H9 (cell line): ENCODE data around the gene SYNGR2. TPM values are rescaled to one million over a fixed set of nuclear protein-coding genes. Genes with fewer than 3 reads are reported as not detected.
A peak's percentile ranks its signal among the peaks of the same experiment; 100 is the strongest.
"Not testable (repeated sequence)": the region's sequence is repeated elsewhere in the genome, so short reads cannot be mapped to it uniquely, and the experiment has no call there.

Source experiments
- DNase-seq: peaks from one replicate; pipeline ENCODE4 v3.0.0-alpha.2; 2017
- H2AFZ ChIP-seq: one replicate; pipeline ENCODE4 v1.6.1; 2013; ENCODE audit warnings: mild to moderate bottlenecking, low read length, control low read depth, moderate library complexity
- H2AK5ac ChIP-seq: 2 replicates; pipeline ENCODE4 v1.6.1; 2013; ENCODE audit warnings: low read length, control low read depth, mixed read lengths; ENCODE audit not compliant: insufficient read length
- H2BK120ac ChIP-seq: one replicate; pipeline ENCODE4 v1.6.1; 2013; ENCODE audit warnings: low read depth, mild to moderate bottlenecking, low read length, control low read depth, inconsistent platforms; ENCODE audit not compliant: poor library complexity, severe bottlenecking
- H2BK12ac ChIP-seq: 2 replicates; pipeline ENCODE4 v1.6.1; 2013; ENCODE audit warnings: low read length, control low read depth, mixed read lengths, low read depth; ENCODE audit not compliant: insufficient read length
- H2BK15ac ChIP-seq: 2 replicates; pipeline ENCODE4 v1.6.1; 2013; ENCODE audit warnings: low read depth, low read length, control low read depth
- H2BK20ac ChIP-seq: one replicate; pipeline ENCODE4 v1.6.1; 2013; ENCODE audit warnings: low read depth, mild to moderate bottlenecking, low read length, control low read depth, inconsistent platforms; ENCODE audit not compliant: poor library complexity, severe bottlenecking
- H2BK5ac ChIP-seq: 2 replicates; pipeline ENCODE4 v1.6.1; 2013; ENCODE audit warnings: low read length, control low read depth, mixed read lengths; ENCODE audit not compliant: insufficient read length
- H3K14ac ChIP-seq: 2 replicates; pipeline ENCODE4 v1.6.1; 2013; ENCODE audit warnings: low read length, control low read depth; ENCODE audit not compliant: insufficient read depth
- H3K18ac ChIP-seq: 2 replicates; pipeline ENCODE4 v1.6.1; 2013; ENCODE audit warnings: low read depth, mild to moderate bottlenecking, mixed read lengths, low read length, control low read depth; ENCODE audit not compliant: insufficient read length
- H3K23ac ChIP-seq: 2 replicates; pipeline ENCODE4 v1.6.1; 2013; ENCODE audit warnings: low read length, control low read depth, mixed read lengths, low read depth; ENCODE audit not compliant: insufficient read length
- H3K23me2 ChIP-seq: 2 replicates; pipeline ENCODE4 v1.6.1; 2013; ENCODE audit warnings: low read depth, mild to moderate bottlenecking, mixed read lengths, low read length, control low read depth; ENCODE audit not compliant: insufficient read length, poor library complexity, severe bottlenecking
- H3K27ac ChIP-seq: 2 replicates; pipeline ENCODE4 v1.5.1; 2013; ENCODE audit warnings: low read length, control low read depth, mixed read lengths, low read depth; ENCODE audit not compliant: insufficient read length
- H3K27me3 ChIP-seq: 2 replicates; pipeline ENCODE4 v1.6.1; 2013; ENCODE audit warnings: low read length, control low read depth, inconsistent platforms; ENCODE audit not compliant: insufficient read depth
- H3K4ac ChIP-seq: 2 replicates; pipeline ENCODE4 v1.6.1; 2013; ENCODE audit warnings: low read depth, mild to moderate bottlenecking, control low read depth, inconsistent platforms, low read length, moderate library complexity
- H3K4me1 ChIP-seq: 2 replicates; pipeline ENCODE4 v1.6.1; 2013; ENCODE audit warnings: low read length, control low read depth, inconsistent platforms; ENCODE audit not compliant: insufficient read depth
- H3K4me2 ChIP-seq: 2 replicates; pipeline ENCODE4 v1.6.1; 2013; ENCODE audit warnings: low read length, control low read depth, mixed read lengths; ENCODE audit not compliant: insufficient read length, insufficient read depth
- H3K56ac ChIP-seq: 2 replicates; pipeline ENCODE4 v1.6.1; 2013; ENCODE audit warnings: low read depth, mild to moderate bottlenecking, mixed read lengths, low read length, control low read depth; ENCODE audit not compliant: insufficient read length
- H3K79me1 ChIP-seq: 2 replicates; pipeline ENCODE4 v1.6.1; 2013; ENCODE audit warnings: low read depth, mild to moderate bottlenecking, moderate library complexity, low read length, control low read depth, inconsistent platforms; ENCODE audit not compliant: insufficient read depth, poor library complexity, severe bottlenecking
- H3K79me2 ChIP-seq: 2 replicates; pipeline ENCODE4 v1.6.1; 2013; ENCODE audit warnings: low read length, control low read depth, inconsistent platforms; ENCODE audit not compliant: insufficient read depth
- H3K9ac ChIP-seq: 2 replicates; pipeline ENCODE4 v1.6.1; 2013; ENCODE audit warnings: low read length, control low read depth, mixed read lengths; ENCODE audit not compliant: insufficient read length; ENCODE audit errors: extremely low read depth
- H3K9me3 ChIP-seq: one replicate; pipeline ENCODE4 v1.6.1; 2013; ENCODE audit warnings: low read depth, low read length, inconsistent platforms; ENCODE audit not compliant: control insufficient read depth
- H3T11ph ChIP-seq: one replicate; pipeline ENCODE4 v1.6.1; 2013; ENCODE audit warnings: mild to moderate bottlenecking, low read length, control low read depth, inconsistent platforms
- H4K20me1 ChIP-seq: one replicate; pipeline ENCODE4 v1.6.1; 2013; ENCODE audit not compliant: control insufficient read depth, insufficient read length, insufficient read depth
- H4K5ac ChIP-seq: 2 replicates; pipeline ENCODE4 v1.6.1; 2013; ENCODE audit warnings: low read depth, mild to moderate bottlenecking, mixed read lengths, low read length, control low read depth; ENCODE audit not compliant: insufficient read length
- H4K8ac ChIP-seq: replicated peaks from 2 replicates; pipeline ENCODE4 v1.6.1; 2013; ENCODE audit warnings: low read length, control low read depth, mixed read lengths, low read depth; ENCODE audit not compliant: insufficient read length
- H4K91ac ChIP-seq: 2 replicates; pipeline ENCODE4 v1.6.1; 2013; ENCODE audit warnings: low read depth, mild to moderate bottlenecking, moderate library complexity, mixed read lengths, low read length, control low read depth; ENCODE audit not compliant: insufficient read length
- H3K27ac Mint-ChIP-seq, 3 experiments: 2 replicates in 2 of 3; 3 replicates in 1 of 3; pipeline ENCODE4 v1.8.0; 2020 to 2021; ENCODE audit warnings: mixed read lengths in 3 of 3, mild to moderate bottlenecking in 1 of 3, moderate library complexity in 1 of 3
- H3K27me3 Mint-ChIP-seq: 2 replicates; pipeline ENCODE4 v1.8.0; 2021; ENCODE audit warnings: low read depth, mild to moderate bottlenecking, moderate library complexity, mixed read lengths
- H3K36me3 Mint-ChIP-seq, 3 experiments: 2 replicates in 2 of 3; 3 replicates in 1 of 3; pipeline ENCODE4 v1.8.0; 2020 to 2021; ENCODE audit warnings: low read depth in 3 of 3, mixed read lengths in 3 of 3; ENCODE audit not compliant: insufficient read depth in 1 of 3
- H3K4me1 Mint-ChIP-seq, 2 experiments: 2 replicates each; pipeline ENCODE4 v1.8.0; 2020; ENCODE audit warnings: mixed read lengths in 2 of 2
- H3K4me3 Mint-ChIP-seq, 2 experiments: 2 replicates in 1 of 2; 3 replicates in 1 of 2; pipeline ENCODE4 v1.8.0; 2020 to 2021; ENCODE audit warnings: mild to moderate bottlenecking in 2 of 2, mixed read lengths in 2 of 2, moderate library complexity in 1 of 2
- H3K9me3 Mint-ChIP-seq, 2 experiments: 2 replicates in 1 of 2; 3 replicates in 1 of 2; pipeline ENCODE4 v1.8.0; 2020; ENCODE audit warnings: mild to moderate bottlenecking in 2 of 2, mixed read lengths in 2 of 2, moderate library complexity in 1 of 2
- CTCF ChIP-seq: fragments of 200-600 bp; sonication (generic); conservative IDR thresholded peaks from 3 replicates; pipeline ENCODE4 v1.8.0; 2021; ENCODE audit warnings: antibody characterized with exemption, mild to moderate bottlenecking
- WGBS: extraction: QIAGEN DNeasy Blood & Tissue Kit; methylation state at CpG from one replicate; pipeline ENCODE4 v1.1.7; 2013; ENCODE audit warnings: missing lambda C conversion rate, low lambda C conversion rate, mixed read lengths; ENCODE audit not compliant: insufficient read length; ENCODE audit errors: extremely low coverage; 5-methylcytosine and 5-hydroxymethylcytosine counted together
- total RNA-seq: library from RNA; stranded (reverse); gene quantifications from 2 replicates; pipeline ENCODE4 v1.2.1, GENCODE V29; 2021

Gene SYNGR2
- total RNA-seq, 1 experiment from 2014 or later: 41.0 TPM

GRCh38 chr17:78170692-78171590, 2.6 kb downstream of the SYNGR2 start:
- no peak overlapping the region for H2BK20ac ChIP-seq
- WGBS: no CpG with 5 or more reads among the region's 31 CpGs
- no peak overlapping the region for H3K23ac ChIP-seq
- no peak overlapping the region for H3K14ac ChIP-seq
- no peak overlapping the region for H2AFZ ChIP-seq
- H2BK12ac ChIP-seq: no peak overlapping the region
- no peak overlapping the region for H3K9ac ChIP-seq
- Mint-ChIP-seq H3K27ac (peak overlapping the region in 1 of 3 experiments; percentile 77; a peak in 2 of 7 replicates), H3K4me1 (peaks cover 32 to 53% of the 10 kb centered on the region in 2 experiments), H3K4me3 (peak overlapping the region in 1 of 2 experiments; percentile 1; a peak in 1 of 5 replicates), H3K27me3 (no peaks in the 10 kb centered on the region; the same call in 1 of the 2 replicates), H3K36me3 (peaks cover 17 to 46% (median 31%) of the 10 kb centered on the region in 3 experiments), H3K9me3 (no peaks in the 10 kb centered on the region)
- no peak overlapping the region for H2BK5ac ChIP-seq
- DNase-seq: no peak
- no peak overlapping the region for H2BK15ac ChIP-seq
- H3K4me1 ChIP-seq: no peaks in the 10 kb centered on the region; the same call in 1 of the 2 replicates
- no peaks in the 10 kb centered on the region for H3K23me2 ChIP-seq
- H4K5ac ChIP-seq: no peak overlapping the region
- H4K8ac ChIP-seq: no peak overlapping the region
- H3K18ac ChIP-seq: no peak overlapping the region
- H3K56ac ChIP-seq: no peak overlapping the region
- no peaks in the 10 kb centered on the region for H3K79me1 ChIP-seq
- no peaks in the 10 kb centered on the region for H3K79me2 ChIP-seq
- no peak overlapping the region for H2AK5ac ChIP-seq
- H3K9me3 ChIP-seq: no peaks in the 10 kb centered on the region
- TF ChIP-seq CTCF: no peak
- no peak overlapping the region for H3K4me2 ChIP-seq
- no peak overlapping the region for H3K4ac ChIP-seq
- H4K20me1 ChIP-seq: peaks cover 4% of the 10 kb centered on the region
- no peak overlapping the region for H4K91ac ChIP-seq
- H2BK120ac ChIP-seq: no peak overlapping the region
- no peaks in the 10 kb centered on the region for H3K27me3 ChIP-seq
- no peak overlapping the region for H3T11ph ChIP-seq
- no peak overlapping the region for H3K27ac ChIP-seq

- H3K4me1 ChIP-seq, H4K5ac ChIP-seq, H4K20me1 ChIP-seq, H3K9me3 Mint-ChIP-seq, H3K4ac ChIP-seq, H3K14ac ChIP-seq, H3K79me2 ChIP-seq, H3K27ac ChIP-seq, H3K56ac ChIP-seq, H3K27me3 Mint-ChIP-seq, H3K23ac ChIP-seq, H2BK12ac ChIP-seq, H2BK5ac ChIP-seq, H2BK120ac ChIP-seq, H2AK5ac ChIP-seq, H3K4me2 ChIP-seq, H2AFZ ChIP-seq, H3K23me2 ChIP-seq, H3K9me3 ChIP-seq, H3K18ac ChIP-seq, H3K27me3 ChIP-seq, H2BK20ac ChIP-seq, H4K8ac ChIP-seq, H3T11ph ChIP-seq, H3K79me1 ChIP-seq, H4K91ac ChIP-seq, DNase-seq, H3K9ac ChIP-seq, H2BK15ac ChIP-seq: not testable (repeated sequence)
- WGBS: no CpG with 5 or more reads among the region's 19 CpGs
- H3K4me1 Mint-ChIP-seq: peaks cover 31 to 57% of the 10 kb centered on the region in 2 experiments
- peak overlapping the region in 1 of 3 experiments; percentile 80; a peak in 4 of 7 replicates for H3K27ac Mint-ChIP-seq
- 0 out of 5 replicates have a peak overlapping the region, but pooled peaks of 1 of the 2 experiments have one; percentile 38 for H3K4me3 Mint-ChIP-seq
- H3K36me3 Mint-ChIP-seq: peaks cover 19 to 50% (median 36%) of the 10 kb centered on the region in 3 experiments
These were observed 3.3 kb downstream of the SYNGR2 start for GRCh38 chr17:78171591-78172248.
